HG03135 (cell line): Measurements from ENCODE around the gene OR2H2.

ENCODE experiments used
- ATAC-seq: cut with Tn5 transposase; IDR thresholded peaks from one replicate; pipeline ENCODE4 v1.9.1; 2021; ENCODE audit warnings: mild to moderate bottlenecking, moderate library complexity; ENCODE audit not compliant: unreplicated experiment

The OR2H2 gene

DNA sequence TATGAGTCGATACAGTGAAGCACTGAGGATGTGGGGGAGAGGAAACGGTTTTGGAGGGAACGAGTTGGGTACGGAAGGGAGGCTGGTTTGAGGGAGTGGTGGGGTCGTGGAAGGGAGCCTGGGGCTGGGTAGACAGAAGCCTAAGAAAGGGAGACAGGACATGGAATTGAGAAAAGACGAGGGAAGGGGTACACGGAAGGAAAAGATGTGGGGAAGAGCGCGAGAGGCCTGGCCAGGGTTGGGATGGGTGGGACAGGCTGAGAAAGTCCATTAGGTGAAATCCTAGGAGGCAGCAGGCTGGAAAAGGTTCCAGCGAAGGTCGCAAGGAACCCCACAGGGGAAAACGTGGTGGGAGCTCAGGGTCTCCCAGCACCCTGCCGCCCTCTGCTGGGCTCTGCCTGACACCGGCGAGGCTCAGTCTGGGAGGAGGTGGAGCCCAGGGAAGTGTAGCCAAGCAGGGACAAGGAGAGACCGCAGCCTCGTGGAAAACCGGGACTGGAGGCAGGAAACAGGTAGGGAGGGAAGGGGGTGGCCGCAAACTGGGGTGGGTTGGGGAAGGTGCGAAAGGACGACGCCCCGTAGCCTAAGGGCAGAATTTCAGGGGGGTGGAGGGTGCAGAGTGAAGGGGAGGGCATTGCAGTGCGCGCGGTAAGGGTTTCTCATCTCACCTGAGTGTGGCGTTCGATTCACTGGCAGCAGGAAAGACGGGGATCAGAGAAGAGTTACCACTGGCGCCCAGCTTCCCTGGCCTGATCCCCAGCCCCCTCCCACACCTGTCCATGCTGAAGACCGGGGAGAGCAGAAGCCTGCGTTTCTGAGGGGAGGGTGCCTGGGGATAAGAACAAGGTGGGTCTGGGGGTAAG lies 43.7 kb downstream of the OR2H2 start:
- no peak for ATAC-seq

DNA sequence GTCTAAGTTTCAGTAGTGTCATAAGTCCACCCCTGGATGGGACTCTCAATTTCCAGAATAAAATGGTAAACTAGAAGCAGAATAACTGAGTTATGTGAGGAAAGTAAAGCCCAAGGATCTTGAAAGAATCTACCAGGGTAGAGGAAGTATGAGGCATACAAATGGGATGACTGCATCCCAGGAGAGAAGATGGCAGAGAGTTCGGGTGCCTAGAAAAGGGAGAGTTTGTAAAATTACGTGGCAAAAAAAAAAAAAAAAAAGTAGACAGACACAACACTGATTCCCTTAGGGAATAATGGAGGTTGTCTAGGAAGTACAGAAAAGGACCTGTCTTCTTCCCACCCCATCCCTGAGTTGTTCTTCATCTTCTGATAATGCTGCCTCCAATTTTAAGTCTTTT lies 44.6 kb downstream of the OR2H2 start:
- no peak for ATAC-seq

DNA sequence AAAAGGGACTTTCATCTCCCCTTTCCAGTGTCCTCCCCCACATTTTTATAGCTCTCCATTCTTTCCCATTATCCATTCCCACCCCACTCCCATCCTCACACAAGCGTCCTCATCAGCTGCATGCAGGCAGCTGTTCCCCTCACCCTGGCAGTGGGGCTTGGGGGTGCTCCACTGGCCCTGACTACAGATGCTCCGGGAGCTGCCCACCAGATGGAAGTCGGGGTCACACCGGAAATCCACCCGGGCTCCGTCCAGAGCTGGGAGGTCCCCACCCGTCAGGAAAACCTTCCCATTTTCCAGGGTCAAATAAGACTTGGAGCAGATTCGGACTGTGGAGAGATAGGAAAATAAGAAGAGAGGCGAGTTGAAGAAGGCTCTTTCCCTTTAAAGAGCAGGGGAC lies 45.4 kb downstream of the OR2H2 start:
- ATAC-seq = no peak

DNA sequence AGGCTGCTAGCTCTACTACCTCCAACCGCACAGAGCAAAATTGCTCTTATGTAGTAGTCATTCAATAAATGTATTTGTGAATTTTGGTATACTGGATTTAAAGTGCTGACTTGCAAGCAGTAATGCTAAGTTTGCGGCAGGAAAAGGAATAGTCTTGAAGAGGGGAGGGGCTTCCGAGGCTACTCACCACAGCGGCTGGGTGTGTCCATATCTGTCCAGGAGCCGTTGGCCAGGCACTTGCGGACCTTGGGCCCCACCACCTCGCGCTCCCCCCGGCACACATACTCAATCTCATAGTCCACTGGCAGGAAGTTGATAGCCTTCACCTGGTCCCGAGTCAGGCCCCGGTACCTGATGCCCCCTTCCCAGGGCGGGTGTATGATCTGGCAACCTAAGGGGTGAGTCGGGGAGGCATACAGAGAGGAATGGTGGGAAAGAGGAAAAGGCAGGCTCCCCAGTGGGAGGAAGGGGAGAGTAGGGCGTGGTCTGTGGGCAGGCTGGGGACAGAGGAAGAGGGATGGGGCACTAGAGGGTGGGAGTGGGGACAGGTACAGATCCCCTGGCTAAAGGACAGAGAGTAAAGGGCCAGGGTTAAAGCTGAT lies 46.4 kb downstream of the OR2H2 start:
- no peak for ATAC-seq

DNA sequence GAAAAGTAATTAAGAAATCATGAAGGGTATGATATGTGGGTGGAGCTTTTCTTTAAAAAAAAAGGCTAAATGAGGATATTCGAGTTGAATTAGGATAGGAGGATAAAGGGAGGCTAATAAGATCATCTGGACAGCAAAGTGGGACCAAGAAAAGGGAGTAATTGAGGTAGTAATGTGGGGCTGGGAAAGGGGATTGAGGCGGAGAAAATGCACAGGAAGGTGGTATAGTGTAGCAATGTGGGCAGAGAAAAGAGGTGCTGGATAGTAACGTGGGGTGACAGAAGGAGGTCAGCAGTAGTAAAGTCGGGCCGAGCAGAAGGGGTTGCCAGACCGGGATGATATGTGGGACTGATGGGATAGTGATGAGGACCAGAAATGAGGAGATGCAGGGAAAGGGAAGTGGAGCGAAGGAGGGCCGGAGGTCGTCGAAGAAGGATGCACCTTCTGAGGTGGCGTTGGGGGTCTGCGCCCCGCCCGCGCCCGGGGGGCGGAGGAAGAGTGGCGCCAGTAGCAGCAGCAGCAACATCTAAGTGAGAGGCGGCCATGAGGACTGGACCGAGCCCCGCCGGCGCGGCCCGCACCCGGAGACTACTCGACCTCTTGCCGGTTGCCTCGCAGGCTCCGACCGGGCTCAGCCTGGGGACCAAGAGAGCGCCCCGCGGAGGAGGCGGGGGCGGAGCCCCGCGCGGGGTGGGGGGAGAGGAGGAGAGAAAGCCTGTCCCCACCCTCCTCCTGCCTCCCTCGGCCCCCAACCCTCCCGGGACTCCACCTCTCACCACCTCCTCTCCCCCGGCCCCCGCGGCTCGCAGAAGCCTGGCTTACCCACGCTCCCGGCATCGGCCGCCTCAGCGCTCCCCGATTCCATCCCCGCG lies 47.2 kb downstream of the OR2H2 start:
- no peak for ATAC-seq

DNA sequence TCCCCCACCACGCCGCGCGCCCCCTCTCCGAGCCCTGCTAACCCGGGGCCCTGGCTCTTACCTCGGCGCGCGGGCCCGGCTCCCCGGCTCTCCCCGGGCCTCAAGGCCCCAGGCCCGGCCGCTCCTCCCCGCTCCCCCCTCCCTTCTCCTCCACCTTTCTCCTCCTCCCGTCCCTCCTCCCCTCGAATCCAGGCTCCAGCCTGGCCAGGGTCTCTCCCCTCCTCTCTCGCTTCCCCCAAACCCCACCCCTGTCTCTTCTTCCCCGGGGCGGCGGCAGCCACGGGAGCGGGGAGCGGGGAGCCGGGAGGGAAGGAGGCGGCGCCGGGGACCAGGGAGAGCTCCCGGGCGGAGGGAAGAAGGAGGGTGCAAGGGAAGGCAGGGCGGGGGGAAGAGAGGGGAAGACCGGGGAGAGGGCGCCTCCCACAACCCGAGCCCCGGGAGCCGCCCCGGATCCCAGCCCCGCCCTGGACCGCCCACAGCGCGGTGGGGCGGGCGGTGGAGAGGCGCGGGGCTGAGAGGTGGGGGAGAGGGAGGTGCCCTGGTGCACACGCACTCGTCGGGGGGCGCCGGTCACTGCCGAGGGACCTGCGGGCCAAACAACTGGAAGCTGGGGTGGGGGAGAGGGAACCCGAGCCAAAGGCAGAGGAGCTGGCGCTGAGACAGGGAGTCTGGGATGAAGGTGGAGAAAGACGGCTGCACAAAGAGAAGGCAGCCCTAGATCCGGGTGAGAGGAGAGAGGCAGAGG lies 48.0 kb downstream of the OR2H2 start, which contains the start of gene GABBR1:
TSS of gene GABBR1 (minus strand) at position 395 of the 745 bp plus-strand sequence. CDS start 798 bp downstream, outside the sequence.
- ATAC-seq = peak; percentile 57

DNA sequence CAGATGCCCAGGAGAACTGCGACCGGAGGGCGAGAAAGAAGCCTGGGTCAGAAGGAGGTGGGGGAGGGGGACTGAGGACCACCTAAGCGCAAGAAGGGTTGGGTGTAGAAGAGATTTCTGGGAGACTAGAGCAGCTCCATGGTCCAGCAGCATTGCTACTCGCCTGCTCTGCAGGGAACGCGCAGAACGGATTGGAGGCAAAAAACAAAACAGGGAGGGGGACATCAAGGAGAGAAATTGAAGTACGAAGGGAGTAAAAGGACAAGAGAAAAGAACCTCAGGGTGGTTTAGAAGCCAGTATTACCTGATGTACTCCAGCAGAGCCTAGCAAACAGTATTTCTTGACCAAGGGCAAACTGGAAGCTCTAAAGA lies 48.6 kb downstream of the OR2H2 start:
- no peak for ATAC-seq

DNA sequence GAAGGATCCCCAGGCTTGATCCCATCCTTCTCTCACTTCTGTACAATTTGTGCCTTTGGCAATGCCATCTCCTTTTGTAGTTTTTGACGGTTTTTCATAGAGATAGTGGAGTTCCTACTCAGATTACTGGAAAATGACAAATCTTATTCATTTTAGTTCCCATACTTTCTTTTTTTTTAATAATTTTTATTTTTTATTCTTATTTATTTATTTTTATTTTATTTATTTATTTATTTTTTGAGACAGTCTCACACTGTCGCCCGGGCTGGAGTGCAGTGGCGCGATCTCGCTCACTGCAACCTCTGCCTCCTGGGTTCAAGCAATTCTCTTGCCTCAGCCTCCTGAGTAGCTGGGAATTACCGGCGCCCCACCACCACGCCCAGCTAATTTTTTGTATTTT lies 52.3 kb downstream of the OR2H2 start:
- ATAC-seq = no peak
